ENCODE results near the gene CLEC4C. TPM values are rescaled to one million over a fixed set of nuclear protein-coding genes. Genes with fewer than 3 reads are reported as not detected.
A peak's percentile ranks its signal among the peaks of the same experiment; 100 is the strongest.
"Not testable (repeated sequence)": the region's sequence is repeated elsewhere in the genome, so short reads cannot be mapped to it uniquely, and the experiment has no call there.

The CLEC4C gene
- total and polyA plus RNA-seq, 2 donors (not counting 3 experiments of a cell fraction or from before 2014, with no cell fraction given), result not detected

GRCh38 chr12:7793211-7793610 is 46.0 kb upstream of the CLEC4C start:
- H2AFZ ChIP-seq (ENCODE audit: low read depth, low read length), result no peak overlapping the region
- no peak for TF ChIP-seq MYC (IDR thresholded peaks at IDR 0.05; ENCODE audit: low read depth, low read length)
- intact Hi-C loops (cut with micrococcal nuclease), result no loop called here
- no peak for FAIRE-seq
- DNase-seq (ENCODE audit: low read depth, low spot score), result no peak
- H3K4me1 ChIP-seq (ENCODE audit: control insufficient read depth, extremely low read depth, insufficient read depth, low read length), result no peaks in the 10 kb centered on the region
- no peak overlapping the region for H3K4me3 ChIP-seq (replicated peaks in 1 of 3; ENCODE audit: insufficient read depth in 1 of 3, low read depth in 1 of 3, low read length in 3 of 3)
- H4K20me1 ChIP-seq (replicated peaks; ENCODE audit: control insufficient read depth, extremely low read depth, insufficient read depth, low read length), result no peaks in the 10 kb centered on the region
- no TSS peak for BruUV-seq (replicated peaks)
- ChIA-PET POLR2A (no interaction called here), CTCF (no interaction called here)
- peaks cover 3 to 4% of the 10 kb centered on the region in 2 experiments for H3K27me3 ChIP-seq (ENCODE audit: control insufficient read depth in 2 of 2, insufficient read depth in 2 of 2, low read length in 2 of 2)
- H3K27ac ChIP-seq (ENCODE audit: insufficient read depth, low read depth, low read length), result no peak overlapping the region
- H3K36me3 ChIP-seq (ENCODE audit: control insufficient read depth in 2 of 2, extremely low read depth in 1 of 2, insufficient read depth in 2 of 2, low read length in 2 of 2), result no peaks in the 10 kb centered on the region
- H3K4me2 ChIP-seq (ENCODE audit: insufficient read depth, low read length), result no peak overlapping the region
- dilution Hi-C loops (cut with MboI; ENCODE audit: extremely low pct_ligation_motif_present, low sequenced_read_pairs), result no loop called here
- no peak overlapping the region for H3K9ac ChIP-seq (replicated peaks; ENCODE audit: extremely low read depth, insufficient read depth, low read length)
- no peaks in the 10 kb centered on the region for H3K9me1 ChIP-seq (replicated peaks; ENCODE audit: control insufficient read depth, extremely low read depth, insufficient read depth, low read length)
- no peaks in the 10 kb centered on the region for H3K79me2 ChIP-seq (ENCODE audit: control insufficient read depth, insufficient read depth, low read length)
- H3K9me3 ChIP-seq (replicated peaks; ENCODE audit: control insufficient read depth, insufficient read depth, low read length), result no peaks in the 10 kb centered on the region

GRCh38 chr12:7788884-7789528 is 41.8 kb upstream of the CLEC4C start, which contains the start of gene NANOG:
Gene NANOG (plus strand): TSS chr12:7789402. CDS start chr12:7789615, 213 bp downstream.
- H3K4me3 ChIP-seq (replicated peaks in 1 of 3; ENCODE audit: insufficient read depth in 1 of 3, low read depth in 1 of 3, low read length in 3 of 3); H3K4me2 ChIP-seq (ENCODE audit: insufficient read depth, low read length); BruUV-seq (replicated peaks); H3K36me3 ChIP-seq (ENCODE audit: control insufficient read depth in 2 of 2, extremely low read depth in 1 of 2, insufficient read depth in 2 of 2, low read length in 2 of 2); dilution Hi-C loops (cut with MboI; ENCODE audit: extremely low pct_ligation_motif_present, low sequenced_read_pairs); H3K4me1 ChIP-seq (ENCODE audit: control insufficient read depth, extremely low read depth, insufficient read depth, low read length); H4K20me1 ChIP-seq (replicated peaks; ENCODE audit: control insufficient read depth, extremely low read depth, insufficient read depth, low read length); H3K9ac ChIP-seq (replicated peaks; ENCODE audit: extremely low read depth, insufficient read depth, low read length); H3K79me2 ChIP-seq (ENCODE audit: control insufficient read depth, insufficient read depth, low read length); intact Hi-C loops (cut with micrococcal nuclease); H3K9me3 ChIP-seq (replicated peaks; ENCODE audit: control insufficient read depth, insufficient read depth, low read length); H3K27me3 ChIP-seq (ENCODE audit: control insufficient read depth in 2 of 2, insufficient read depth in 2 of 2, low read length in 2 of 2); DNase-seq (ENCODE audit: low read depth, low spot score); POLR2A ChIA-PET; H3K27ac ChIP-seq (ENCODE audit: insufficient read depth, low read depth, low read length); H3K9me1 ChIP-seq (replicated peaks; ENCODE audit: control insufficient read depth, extremely low read depth, insufficient read depth, low read length); H2AFZ ChIP-seq (ENCODE audit: low read depth, low read length): not testable (repeated sequence)
- CTCF ChIA-PET, result interaction anchor here (1.2 kb wide), 1 partner anchor 18 kb away, joined by 6 read pairs; no protein-coding TSS in a partner anchor
- peak; percentile 42 for FAIRE-seq
